Measurements from ENCODE around the gene GALNT13.

The GALNT13 gene

GRCh38 chr2:154226931-154227330 lies 355.2 kb downstream of the GALNT13 start:
- no peak for DNase-seq (ENCODE audit: low spot score)

GRCh38 chr2:154228566-154229280 lies 357.0 kb downstream of the GALNT13 start:
- no peak for DNase-seq (ENCODE audit: low spot score)

- DNase-seq (ENCODE audit: low spot score): no peak
These were observed 358.2 kb downstream of the GALNT13 start for GRCh38 chr2:154229966-154230365.

GRCh38 chr2:154231021-154231420 lies 359.3 kb downstream of the GALNT13 start:
- DNase-seq (ENCODE audit: low spot score): no peak

- no peak for DNase-seq (ENCODE audit: low spot score)
These were observed 361.5 kb downstream of the GALNT13 start for GRCh38 chr2:154233231-154233630.

GRCh38 chr2:154238252-154238651 lies 366.5 kb downstream of the GALNT13 start:
- DNase-seq (ENCODE audit: low spot score): no peak

- no peak for DNase-seq (ENCODE audit: low spot score)
These were observed 368.6 kb downstream of the GALNT13 start for GRCh38 chr2:154240316-154240715.

GRCh38 chr2:154240921-154241379 lies 369.2 kb downstream of the GALNT13 start:
- DNase-seq (ENCODE audit: low spot score): no peak

- DNase-seq (ENCODE audit: low spot score): no peak
These were observed 371.0 kb downstream of the GALNT13 start for GRCh38 chr2:154242687-154243086.

- no peak for DNase-seq (ENCODE audit: low spot score)
These were observed 372.0 kb downstream of the GALNT13 start for GRCh38 chr2:154243685-154244084.

- no peak for DNase-seq (ENCODE audit: low spot score)
These were observed 373.2 kb downstream of the GALNT13 start for GRCh38 chr2:154244932-154245331.

- DNase-seq (ENCODE audit: low spot score): no peak
These were observed 375.8 kb downstream of the GALNT13 start for GRCh38 chr2:154247503-154247902.

- DNase-seq (ENCODE audit: low spot score): no peak
These were observed 384.4 kb downstream of the GALNT13 start for GRCh38 chr2:154256136-154256535.

- no peak for DNase-seq (ENCODE audit: low spot score)
These were observed 387.3 kb downstream of the GALNT13 start for GRCh38 chr2:154259030-154259429.

GRCh38 chr2:154261473-154262027 lies 389.8 kb downstream of the GALNT13 start:
- DNase-seq (ENCODE audit: low spot score): no peak

- no peak for DNase-seq (ENCODE audit: low spot score)
These were observed 391.5 kb downstream of the GALNT13 start for GRCh38 chr2:154263206-154263605.

- DNase-seq (ENCODE audit: low spot score): no peak
These were observed 392.3 kb downstream of the GALNT13 start for GRCh38 chr2:154264024-154264423.

- DNase-seq (ENCODE audit: low spot score): no peak
These were observed 396.3 kb downstream of the GALNT13 start for GRCh38 chr2:154267983-154268382.

GRCh38 chr2:154280543-154280942 lies 408.8 kb downstream of the GALNT13 start:
- DNase-seq (ENCODE audit: low spot score): no peak

- DNase-seq (ENCODE audit: low spot score): no peak
These were observed 418.1 kb downstream of the GALNT13 start for GRCh38 chr2:154289870-154290269.

- DNase-seq (ENCODE audit: low spot score): no peak
These were observed 419.8 kb downstream of the GALNT13 start for GRCh38 chr2:154291511-154291910.

GRCh38 chr2:154291927-154292326 lies 420.2 kb downstream of the GALNT13 start:
- DNase-seq (ENCODE audit: low spot score): no peak

- no peak for DNase-seq (ENCODE audit: low spot score)
These were observed 422.1 kb downstream of the GALNT13 start for GRCh38 chr2:154293864-154294263.

All from germinal center (tissue), 1 donor.